HepG2 (cell line): ENCODE results near the gene KRTCAP2. TPM values are rescaled to one million over a fixed set of nuclear protein-coding genes. Genes with fewer than 3 reads are reported as not detected.

Source experiments
- AGO1 ChIP-seq: fragments of 200-400 bp; formaldehyde crosslinking; IDR thresholded peaks from 2 replicates; pipeline ENCODE4 v1.6.1; 2017; ENCODE audit warnings: mild to moderate bottlenecking, low read depth, low read length, moderate library complexity; ENCODE audit not compliant: poor library complexity, severe bottlenecking
- HMG20B ChIP-seq: conservative IDR thresholded peaks from 2 replicates; pipeline ENCODE4 v1.6.1; 2016; ENCODE audit warnings: missing genetic modification reagents, missing compliant biosample characterization
- HNRNPK ChIP-seq: fragments of 200-400 bp; formaldehyde crosslinking; IDR thresholded peaks from 2 replicates; pipeline ENCODE4 v1.6.1; 2018; ENCODE audit warnings: low read length, low read depth, moderate library complexity, mild to moderate bottlenecking; ENCODE audit not compliant: poor library complexity, severe bottlenecking
- KDM2A ChIP-seq: sonication (generic); formaldehyde crosslinking; IDR thresholded peaks from 2 replicates; pipeline ENCODE4 v1.4.0; 2020; ENCODE audit warnings: low read depth, missing genetic modification reagents, borderline replicate concordance
- KLF13 ChIP-seq: sonication (generic); formaldehyde crosslinking; IDR thresholded peaks from 2 replicates; pipeline ENCODE4 v1.4.0; 2020; ENCODE audit warnings: mild to moderate bottlenecking, missing genetic modification reagents
- SIN3B ChIP-seq: fragments of 150-350 bp; IDR thresholded peaks from 2 replicates; pipeline ENCODE4 v1.6.1; 2014; ENCODE audit warnings: low read length
- SOX6 ChIP-seq, 2 experiments: fragments of 450-650 bp in 1 of 2; sonication (generic) in 1 of 2; formaldehyde crosslinking in 1 of 2; IDR thresholded peaks; 2 replicates each; pipeline versions ENCODE4 v1.4.0 to v1.6.1; 2017 to 2020; ENCODE audit warnings: antibody characterized with exemption in 1 of 2, mild to moderate bottlenecking in 1 of 2, missing genetic modification reagents in 1 of 2
- SP1 ChIP-seq, 2 experiments: fragments of 450-650 bp in 1 of 2; sonication (generic) in 1 of 2; formaldehyde crosslinking in 1 of 2; IDR thresholded peaks; 2 replicates each; pipeline versions ENCODE4 v1.4.0 to v1.6.1; 2016 to 2020; ENCODE audit warnings: missing genetic modification reagents in 1 of 2
- YEATS2 ChIP-seq: sonication (generic); formaldehyde crosslinking; IDR thresholded peaks from 2 replicates; pipeline ENCODE4 v1.4.0; 2020; ENCODE audit warnings: missing genetic modification reagents, borderline replicate concordance
- ZBTB7B ChIP-seq: sonication (generic); formaldehyde crosslinking; IDR thresholded peaks from 2 replicates; pipeline ENCODE4 v1.4.0; 2020; ENCODE audit warnings: missing genetic modification reagents
- ZNF296 ChIP-seq: sonication (generic); formaldehyde crosslinking; conservative IDR thresholded peaks from 2 replicates; pipeline ENCODE4 v1.5.0; 2020; ENCODE audit warnings: mild to moderate bottlenecking, missing genetic modification reagents
- ZNF317 ChIP-seq: sonication (generic); formaldehyde crosslinking; IDR thresholded peaks from 2 replicates; pipeline ENCODE4 v1.5.0; 2020; ENCODE audit warnings: mild to moderate bottlenecking, missing genetic modification reagents
- ZNF883 ChIP-seq: sonication (generic); formaldehyde crosslinking; IDR thresholded peaks from 2 replicates; pipeline ENCODE4 v1.5.1; 2020; ENCODE audit warnings: mild to moderate bottlenecking, missing genetic modification reagents; ENCODE audit errors: not compliant biosample characterization
- ZNF891 ChIP-seq: sonication (generic); formaldehyde crosslinking; IDR thresholded peaks from 2 replicates; pipeline ENCODE4 v1.5.0; 2020; ENCODE audit warnings: mild to moderate bottlenecking, missing genetic modification reagents
- polyA plus RNA-seq, 8 experiments: library from polyadenylated mRNA; depleted of rRNA in 3 of 8; stranded (reverse) in 7 of 8; unstranded in 1 of 8; fragments of >200 nt; fragmentation: Illumina TruSeq in 4 of 8; extraction: Trizol in 4 of 8; gene quantifications; 2 replicates each; pipeline versions ENCODE4 v1.2.1 to v1.2.3, GENCODE V29; 2011 to 2016; ENCODE audit warnings: low read depth in 4 of 8, missing spikeins in 1 of 8, mixed read lengths in 1 of 8; ENCODE audit not compliant: insufficient read depth in 1 of 8
- total RNA-seq, 5 experiments: library from RNA; depleted of rRNA; stranded (reverse); fragments of >200 nt; fragmentation: Illumina TruSeq; extraction: Trizol; gene quantifications; 2 replicates each; pipeline ENCODE4 v1.2.3, GENCODE V29; 2016; ENCODE audit warnings: low read depth in 1 of 5
- TF ChIP-seq, protein P1 (sequence below): sonication (generic); formaldehyde crosslinking; IDR thresholded peaks from 2 replicates; pipeline ENCODE4 v1.5.0; 2020; ENCODE audit warnings: mild to moderate bottlenecking, missing genetic modification reagents
- TF ChIP-seq, protein P2 (sequence below): sonication (generic); formaldehyde crosslinking; IDR thresholded peaks from 2 replicates; pipeline ENCODE4 v1.8.1; 2023; ENCODE audit warnings: missing genetic modification reagents, mild to moderate bottlenecking, borderline replicate concordance
- TF ChIP-seq, protein P3 (sequence below): sonication (generic); formaldehyde crosslinking; IDR thresholded peaks from 2 replicates; pipeline ENCODE4 v1.4.0; 2020; ENCODE audit warnings: mild to moderate bottlenecking, missing genetic modification reagents
- TF ChIP-seq, protein P4 (sequence below): IDR thresholded peaks from 2 replicates; pipeline ENCODE4 v1.6.1; 2018; ENCODE audit warnings: missing genetic modification reagents
- TF ChIP-seq, protein P5 (sequence below): sonication (generic); formaldehyde crosslinking; IDR thresholded peaks from 2 replicates; pipeline ENCODE4 v1.5.0; 2020; ENCODE audit warnings: missing genetic modification reagents, mild to moderate bottlenecking, borderline replicate concordance
- TF ChIP-seq, protein P6 (sequence below): sonication (generic); formaldehyde crosslinking; IDR thresholded peaks from 2 replicates; pipeline ENCODE4 v1.5.0; 2020; ENCODE audit warnings: missing genetic modification reagents
- TF ChIP-seq, protein P7 (sequence below): sonication (generic); formaldehyde crosslinking; IDR thresholded peaks from 2 replicates; pipeline ENCODE4 v1.9.0; 2021; ENCODE audit warnings: missing genetic modification reagents, mild to moderate bottlenecking, borderline replicate concordance

The KRTCAP2 gene
- total and polyA plus RNA-seq, 2 of the 13 experiments (the other 11 are each of a cell fraction or from before 2014, with no cell fraction given) = 77.3 to 79.4 TPM

DNA sequence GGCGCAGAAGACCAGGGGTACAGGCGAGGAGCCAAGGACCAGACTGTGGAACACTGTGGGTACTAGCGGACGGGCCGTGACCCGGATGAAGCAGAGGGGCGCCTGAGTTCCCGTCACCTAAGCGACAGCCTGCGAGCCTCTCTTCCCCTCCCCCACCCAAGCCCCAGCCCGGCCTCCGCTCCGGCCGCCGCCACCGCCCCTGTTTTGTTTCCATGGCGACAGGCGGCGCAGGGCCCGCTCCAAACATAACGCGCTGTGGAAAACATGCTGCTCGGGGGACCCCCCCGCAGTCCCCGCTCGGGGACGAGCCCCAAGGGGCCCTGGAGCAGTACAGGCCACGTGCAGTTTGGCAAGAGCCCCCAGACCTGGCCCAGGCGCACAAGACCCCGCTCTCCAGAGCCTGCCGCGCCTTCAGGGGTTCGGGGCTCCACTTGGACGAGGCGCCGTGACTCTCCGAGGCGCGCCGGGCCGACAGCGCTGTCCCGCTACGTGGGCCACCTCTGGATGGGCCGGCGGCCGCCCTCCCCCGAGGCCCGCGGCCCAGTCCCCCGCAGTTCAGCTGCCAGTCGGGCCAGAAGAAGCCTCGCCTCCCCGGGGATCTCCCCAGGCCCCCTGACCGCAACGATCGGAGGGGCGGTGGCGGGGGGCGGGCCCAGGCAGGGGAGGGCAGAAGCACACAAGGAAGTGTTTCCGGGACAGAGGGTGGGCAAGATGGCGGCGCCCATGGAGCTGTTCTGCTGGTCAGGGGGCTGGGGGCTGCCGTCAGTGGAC lies 35.6 kb upstream of the KRTCAP2 start, which contains the start of gene MTX1 (continued):
- TF ChIP-seq, protein P1, sequence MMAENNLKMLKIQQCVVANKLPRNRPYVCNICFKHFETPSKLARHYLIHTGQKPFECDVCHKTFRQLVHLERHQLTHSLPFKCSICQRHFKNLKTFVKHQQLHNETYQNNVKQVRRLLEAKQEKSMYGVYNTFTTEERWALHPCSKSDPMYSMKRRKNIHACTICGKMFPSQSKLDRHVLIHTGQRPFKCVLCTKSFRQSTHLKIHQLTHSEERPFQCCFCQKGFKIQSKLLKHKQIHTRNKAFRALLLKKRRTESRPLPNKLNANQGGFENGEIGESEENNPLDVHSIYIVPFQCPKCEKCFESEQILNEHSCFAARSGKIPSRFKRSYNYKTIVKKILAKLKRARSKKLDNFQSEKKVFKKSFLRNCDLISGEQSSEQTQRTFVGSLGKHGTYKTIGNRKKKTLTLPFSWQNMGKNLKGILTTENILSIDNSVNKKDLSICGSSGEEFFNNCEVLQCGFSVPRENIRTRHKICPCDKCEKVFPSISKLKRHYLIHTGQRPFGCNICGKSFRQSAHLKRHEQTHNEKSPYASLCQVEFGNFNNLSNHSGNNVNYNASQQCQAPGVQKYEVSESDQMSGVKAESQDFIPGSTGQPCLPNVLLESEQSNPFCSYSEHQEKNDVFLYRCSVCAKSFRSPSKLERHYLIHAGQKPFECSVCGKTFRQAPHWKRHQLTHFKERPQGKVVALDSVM (CRISPR knock-in tag) = no peak
- TF ChIP-seq KDM2A (CRISPR knock-in tag) = peak; percentile 32; the same call in 1 of the 2 replicates
- TF ChIP-seq HMG20B (CRISPR knock-in tag) = no peak
- TF ChIP-seq, protein P2, sequence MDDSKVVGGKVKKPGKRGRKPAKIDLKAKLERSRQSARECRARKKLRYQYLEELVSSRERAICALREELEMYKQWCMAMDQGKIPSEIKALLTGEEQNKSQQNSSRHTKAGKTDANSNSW (CRISPR knock-in tag) = peak; percentile 56; the same call in 1 of the 2 replicates
- no peak for TF ChIP-seq SOX6 (IDR thresholded peaks at IDR 0.05)
- peak; percentile 39; the same call in 1 of the 2 replicates for TF ChIP-seq SOX6 (CRISPR knock-in tag; IDR thresholded peaks at IDR 0.05)
- peak; percentile 77 for TF ChIP-seq ZNF883
- TF ChIP-seq, protein P3, sequence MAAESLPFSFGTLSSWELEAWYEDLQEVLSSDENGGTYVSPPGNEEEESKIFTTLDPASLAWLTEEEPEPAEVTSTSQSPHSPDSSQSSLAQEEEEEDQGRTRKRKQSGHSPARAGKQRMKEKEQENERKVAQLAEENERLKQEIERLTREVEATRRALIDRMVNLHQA = no peak
- TF ChIP-seq, protein P4, sequence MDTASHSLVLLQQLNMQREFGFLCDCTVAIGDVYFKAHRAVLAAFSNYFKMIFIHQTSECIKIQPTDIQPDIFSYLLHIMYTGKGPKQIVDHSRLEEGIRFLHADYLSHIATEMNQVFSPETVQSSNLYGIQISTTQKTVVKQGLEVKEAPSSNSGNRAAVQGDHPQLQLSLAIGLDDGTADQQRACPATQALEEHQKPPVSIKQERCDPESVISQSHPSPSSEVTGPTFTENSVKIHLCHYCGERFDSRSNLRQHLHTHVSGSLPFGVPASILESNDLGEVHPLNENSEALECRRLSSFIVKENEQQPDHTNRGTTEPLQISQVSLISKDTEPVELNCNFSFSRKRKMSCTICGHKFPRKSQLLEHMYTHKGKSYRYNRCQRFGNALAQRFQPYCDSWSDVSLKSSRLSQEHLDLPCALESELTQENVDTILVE (CRISPR knock-in tag) = 0 out of 2 replicates have a peak, but pooled peaks have one; percentile 22
- TF ChIP-seq ZNF296 (CRISPR knock-in tag) = no peak
- no peak for TF ChIP-seq SP1 (IDR thresholded peaks at IDR 0.05)
- TF ChIP-seq SP1 (CRISPR knock-in tag; IDR thresholded peaks at IDR 0.05) = peak; percentile 76
- TF ChIP-seq AGO1 = peak; percentile 56
- peak; percentile 79 for TF ChIP-seq SIN3B
- TF ChIP-seq ZNF891 (CRISPR knock-in tag) = peak; percentile 29; the same call in 1 of the 2 replicates
- TF ChIP-seq ZNF317 (CRISPR knock-in tag) = 0 out of 2 replicates have a peak, but pooled peaks have one; percentile 16
- TF ChIP-seq, protein P5, sequence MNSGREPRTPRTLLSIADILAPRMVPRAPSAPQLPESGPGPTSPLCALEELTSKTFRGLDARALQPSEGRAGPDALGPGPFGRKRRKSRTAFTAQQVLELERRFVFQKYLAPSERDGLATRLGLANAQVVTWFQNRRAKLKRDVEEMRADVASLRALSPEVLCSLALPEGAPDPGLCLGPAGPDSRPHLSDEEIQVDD = peak; percentile 60; the same call in 1 of the 2 replicates
- TF ChIP-seq KLF13 = 0 out of 2 replicates have a peak, but pooled peaks have one; percentile 20
- TF ChIP-seq YEATS2 (CRISPR knock-in tag) = peak; percentile 7; the same call in 1 of the 2 replicates
- TF ChIP-seq, protein P6, sequence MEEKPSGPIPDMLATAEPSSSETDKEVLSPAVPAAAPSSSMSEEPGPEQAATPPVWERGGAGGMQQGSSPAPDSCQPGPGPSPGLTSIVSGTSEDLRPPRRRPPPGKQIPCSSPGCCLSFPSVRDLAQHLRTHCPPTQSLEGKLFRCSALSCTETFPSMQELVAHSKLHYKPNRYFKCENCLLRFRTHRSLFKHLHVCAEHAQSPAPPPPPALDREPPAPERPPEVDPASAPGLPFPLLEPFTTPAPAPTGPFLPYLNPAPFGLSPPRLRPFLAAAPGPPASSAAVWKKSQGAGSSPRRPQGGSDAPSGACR (CRISPR knock-in tag) = 0 out of 2 replicates have a peak, but pooled peaks have one; percentile 9
- TF ChIP-seq, protein P7, sequence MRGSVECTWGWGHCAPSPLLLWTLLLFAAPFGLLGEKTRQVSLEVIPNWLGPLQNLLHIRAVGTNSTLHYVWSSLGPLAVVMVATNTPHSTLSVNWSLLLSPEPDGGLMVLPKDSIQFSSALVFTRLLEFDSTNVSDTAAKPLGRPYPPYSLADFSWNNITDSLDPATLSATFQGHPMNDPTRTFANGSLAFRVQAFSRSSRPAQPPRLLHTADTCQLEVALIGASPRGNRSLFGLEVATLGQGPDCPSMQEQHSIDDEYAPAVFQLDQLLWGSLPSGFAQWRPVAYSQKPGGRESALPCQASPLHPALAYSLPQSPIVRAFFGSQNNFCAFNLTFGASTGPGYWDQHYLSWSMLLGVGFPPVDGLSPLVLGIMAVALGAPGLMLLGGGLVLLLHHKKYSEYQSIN (CRISPR knock-in tag) = no peak
- TF ChIP-seq ZBTB7B (CRISPR knock-in tag) = no peak; the same call in 1 of the 2 replicates
- peak; percentile 77 for TF ChIP-seq HNRNPK
